GM12878 (cell line): Measurements from ENCODE around the gene ZNF281. TPM values are rescaled to one million over a fixed set of nuclear protein-coding genes. Genes with fewer than 3 reads are reported as not detected.

Experiments used
- ATAC-seq: fragments of 200-7000 bp; cut with Tn5 transposase; 3 replicates; pipeline ENCODE4 v1.9.1; 2020; ENCODE audit warnings: mild to moderate bottlenecking, moderate library complexity
- BruUV-seq: library from RNA; stranded (reverse); fragments of 400-500 nt; replicated peaks from 2 replicates; lab custom pipeline; 2021; lab: Mats Ljungman, UMichigan
- CTCF ChIA-PET: fragments of 300-600 bp; sonication (Branson Sonifier 250); formaldehyde crosslinking; extraction: SDS; loops from one replicate; lab custom pipeline; 2021; ENCODE audit warnings: inconsistent platforms; lab: Yijun Ruan, JAX
- POLR2A ChIA-PET: fragments of 350-600 bp; formaldehyde crosslinking; extraction: SDS; loops from one replicate; lab custom pipeline; 2021; ENCODE audit warnings: inconsistent platforms; lab: Charles Lee
- RAD21 ChIA-PET: fragments of 300-600 bp; sonication (Branson Sonifier 250); formaldehyde crosslinking; loops from one replicate; lab custom pipeline; 2023; ENCODE audit warnings: antibody characterized with exemption; ENCODE audit not compliant: unreplicated experiment; lab: Charles Lee
- SMC1A ChIA-PET: fragments of 300-600 bp; sonication (Branson Sonifier 250); formaldehyde crosslinking; loops from one replicate; lab custom pipeline; 2023; ENCODE audit not compliant: unreplicated experiment, uncharacterized antibody; lab: Charles Lee
- DNase-seq: peaks from one replicate; pipeline ENCODE4 v3.0.0-alpha.2; 2011; ENCODE audit warnings: low read depth, low spot score
- FAIRE-seq: peaks from 3 replicates; lab custom pipeline; 2011; peaks lifted over from hg19 to GRCh38; lab: Jason Lieb, UNC
- H2AFZ ChIP-seq: 2 replicates; pipeline ENCODE4 v1.6.0; 2011; ENCODE audit warnings: low read depth, low read length, control low read depth; ENCODE audit not compliant: control insufficient read depth
- H3K27ac ChIP-seq: 2 replicates; pipeline ENCODE4 v1.5.1; 2011; ENCODE audit warnings: control low read depth; ENCODE audit not compliant: control insufficient read depth, insufficient read depth
- H3K27me3 ChIP-seq, 2 experiments: replicated peaks in 1 of 2; 2 replicates each; pipeline versions ENCODE4 v1.6.0 to v1.6.1; 2011; ENCODE audit warnings: low read length in 1 of 2; ENCODE audit not compliant: control insufficient read depth in 2 of 2, insufficient read depth in 2 of 2
- H3K36me3 ChIP-seq, 2 experiments: 2 replicates each; pipeline ENCODE4 v1.5.1; 2011; ENCODE audit warnings: low read length in 1 of 2; ENCODE audit not compliant: control insufficient read depth in 2 of 2, insufficient read depth in 2 of 2
- H3K4me1 ChIP-seq: 2 replicates; pipeline ENCODE4 v1.6.1; 2011; ENCODE audit warnings: mild to moderate bottlenecking, low read length, moderate library complexity, mixed read lengths; ENCODE audit not compliant: control insufficient read depth, insufficient read depth
- H3K4me2 ChIP-seq: 2 replicates; pipeline ENCODE4 v1.6.0; 2011; ENCODE audit warnings: control low read depth; ENCODE audit not compliant: control insufficient read depth, insufficient read depth
- H3K4me3 ChIP-seq: fragments of 200-600 bp; sonication (generic); 2 replicates; pipeline ENCODE4 v1.5.1; 2016
- H3K79me2 ChIP-seq: 2 replicates; pipeline ENCODE4 v1.6.0; 2011; ENCODE audit warnings: low read length; ENCODE audit not compliant: control insufficient read depth, insufficient read depth
- H3K9ac ChIP-seq: 2 replicates; pipeline ENCODE4 v1.8.0; 2011; ENCODE audit warnings: low read length, control low read depth, mixed read lengths; ENCODE audit not compliant: control insufficient read depth, insufficient read depth
- H3K9me3 ChIP-seq: replicated peaks from 3 replicates; pipeline ENCODE4 v1.5.1; 2011; ENCODE audit warnings: mild to moderate bottlenecking, low read length; ENCODE audit not compliant: control insufficient read depth, insufficient read depth
- H4K20me1 ChIP-seq: 2 replicates; pipeline ENCODE4 v1.6.0; 2011; ENCODE audit not compliant: control insufficient read depth, insufficient read depth
- DPF2 ChIP-seq: fragments of 450-650 bp; IDR thresholded peaks from 2 replicates; pipeline ENCODE4 v1.6.1; 2017; ENCODE audit warnings: mild to moderate bottlenecking
- SMC3 ChIP-seq: IDR thresholded peaks from 2 replicates; pipeline ENCODE4 v1.6.1; 2011; ENCODE audit warnings: low read length, improper control_type of control experiment, borderline replicate concordance
- TAF1 ChIP-seq: IDR thresholded peaks from 2 replicates; pipeline ENCODE4 v1.6.1; 2011; ENCODE audit warnings: mild to moderate bottlenecking, low read depth, low read length, borderline replicate concordance
- YY1 ChIP-seq: IDR thresholded peaks from 2 replicates; pipeline ENCODE4 v1.6.1; 2011; ENCODE audit warnings: low read depth, mild to moderate bottlenecking, low read length
- WGBS: methylation state at CpG from one replicate; pipeline ENCODE4 v1.1.6; 2016; ENCODE audit warnings: low lambda C conversion rate; ENCODE audit not compliant: insufficient replicate concordance, insufficient coverage; ENCODE audit errors: missing lambda C conversion rate; 5-methylcytosine and 5-hydroxymethylcytosine counted together
- in situ Hi-C: fragments of 300-500 bp; cut with MboI; formaldehyde crosslinking; loops from 9 replicates; pipeline ENCODE4 v1.14.3; 2018; ENCODE audit warnings: mixed read lengths
- intact Hi-C: fragments of 100-400 bp; cut with micrococcal nuclease; formaldehyde crosslinking; loops from one replicate; pipeline ENCODE4 v1.14.2; 2022; ENCODE audit not compliant: unreplicated experiment
- polyA plus RNA-seq, 11 experiments: library from polyadenylated mRNA; depleted of rRNA in 4 of 11; unstranded in 6 of 11; stranded (reverse) in 5 of 11; fragments of >200 nt; fragmentation: Nextera tagmentation in 4 of 11; fragmentation: Illumina TruSeq in 1 of 11; extraction: Ambion mirVana in 4 of 11; extraction: Trizol in 1 of 11; gene quantifications; 1 replicate in 1 of 11; 2 replicates in 10 of 11; pipeline versions ENCODE4 v1.2.1 to v1.2.3, GENCODE V29; 2011 to 2016; ENCODE audit warnings: inconsistent platforms in 2 of 11, missing spikeins in 2 of 11, low read depth in 1 of 11
- total RNA-seq, 4 experiments: library from RNA; depleted of rRNA in 3 of 4; stranded (reverse); fragments of >200 nt in 3 of 4; fragmentation: Illumina TruSeq in 1 of 4; extraction: Trizol in 1 of 4; gene quantifications; 2 replicates each; pipeline versions ENCODE4 v1.2.1 to v1.2.3, GENCODE V29; 2013 to 2021

The ZNF281 gene
- total and polyA plus RNA-seq, 10 of the 15 experiments (the other 5 are each of a cell fraction or from before 2014, with no cell fraction given) = 8.3 to 21.8 (median 15.4) TPM

DNA sequence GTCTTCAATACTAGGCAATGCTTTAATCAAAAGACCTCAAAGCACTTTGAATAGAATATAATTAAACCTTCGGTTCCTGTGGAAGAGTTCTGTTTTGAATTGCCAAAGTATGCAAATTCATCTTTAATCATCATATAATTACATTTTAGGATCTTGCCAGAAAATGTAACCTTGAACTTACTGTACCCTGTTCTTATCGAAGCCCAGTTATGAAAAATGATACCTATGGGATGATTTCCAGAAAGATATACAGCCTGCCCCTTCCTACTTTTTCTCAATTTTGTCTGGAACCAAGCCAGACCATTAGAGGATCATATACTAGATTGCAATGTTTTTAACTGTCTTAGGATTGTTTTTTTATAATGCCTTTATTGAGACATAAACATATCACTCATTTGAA is 34.0 kb upstream of the ZNF281 start:
- SMC1A ChIA-PET = no interaction called here
- CTCF ChIA-PET = no interaction called here
- H3K36me3 ChIP-seq = no peaks in the 10 kb centered on the region
- peaks cover 4% of the 10 kb centered on the region; the same call in 2 of the 3 replicates for H3K9me3 ChIP-seq
- 65% methylated on average over 2 of the region's 2 CpGs for WGBS
- no peak overlapping the region for H3K9ac ChIP-seq
- POLR2A ChIA-PET = no interaction called here
- H4K20me1 ChIP-seq = no peaks in the 10 kb centered on the region
- no TSS peak for BruUV-seq
- TF ChIP-seq YY1 (no peak), SMC3 (no peak), DPF2 (no peak)
- no peaks in the 10 kb centered on the region for H3K79me2 ChIP-seq
- H3K4me3 ChIP-seq = no peak overlapping the region
- RAD21 ChIA-PET = no interaction called here
- intact Hi-C loops (no loop called here), in situ Hi-C loops (no loop called here)
- H3K4me1 ChIP-seq = peaks cover 9% of the 10 kb centered on the region; the same call in 1 of the 2 replicates
- no peak overlapping the region for H3K27ac ChIP-seq
- H2AFZ ChIP-seq = no peak overlapping the region
- no peak for ATAC-seq
- no peak overlapping the region for H3K4me2 ChIP-seq
- FAIRE-seq = no peak
- no peak for DNase-seq
- H3K27me3 ChIP-seq = no peaks in the 10 kb centered on the region

DNA sequence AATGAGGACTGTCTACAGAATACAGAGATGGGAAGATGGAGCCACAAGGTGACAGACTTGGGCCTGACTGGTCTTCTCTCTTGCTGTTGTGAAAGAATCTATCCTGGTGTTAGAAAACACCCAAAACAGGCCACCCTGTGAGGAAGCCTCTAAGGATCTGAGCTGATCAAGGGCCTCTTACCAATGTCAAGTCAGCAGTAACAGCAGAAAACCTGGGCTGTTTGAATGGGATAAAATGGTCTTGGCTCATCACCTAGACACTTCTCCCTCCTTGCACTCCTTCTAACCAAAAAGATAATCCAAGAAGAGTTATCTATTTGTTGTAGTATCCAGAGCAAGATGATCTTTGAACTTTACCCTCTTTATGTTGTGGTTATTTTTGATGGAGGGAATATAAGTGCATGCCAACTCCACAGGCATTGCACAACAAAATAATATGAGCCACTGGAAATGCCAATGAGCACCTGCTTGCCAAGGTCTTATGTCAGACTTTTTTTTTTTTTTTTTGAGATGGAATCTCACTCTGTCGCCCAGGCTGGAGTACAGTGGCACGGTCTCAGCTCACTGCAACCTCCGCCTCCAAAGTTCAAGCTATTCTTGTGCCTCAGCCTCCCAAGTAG is 32.8 kb upstream of the ZNF281 start:
- ChIA-PET SMC1A (interaction anchor here (0.7 to 1.8 kb wide), 4 partner anchors 11 to 41 kb away, joined by 3 to 4 read pairs (median 4); no protein-coding TSS in a partner anchor), CTCF (interaction anchor here (1.3 to 1.7 kb wide), 2 partner anchors 12 to 41 kb away, joined by 3 to 5 read pairs; no protein-coding TSS in a partner anchor), POLR2A (interaction anchor here (1.5 kb wide), 1 partner anchor 27 kb away, joined by 4 read pairs; no protein-coding TSS in a partner anchor), RAD21 (no interaction called here)
- no peak overlapping the region for H2AFZ ChIP-seq
- no peak overlapping the region for H3K4me3 ChIP-seq
- H3K79me2 ChIP-seq = no peaks in the 10 kb centered on the region
- no peaks in the 10 kb centered on the region for H3K36me3 ChIP-seq
- no TSS peak for BruUV-seq
- intact Hi-C loops (no loop called here), in situ Hi-C loops (no loop called here)
- H3K9ac ChIP-seq = no peak overlapping the region
- no peak overlapping the region for H3K4me2 ChIP-seq
- peaks cover 6% of the 10 kb centered on the region; the same call in 1 of the 2 replicates for H3K4me1 ChIP-seq
- H4K20me1 ChIP-seq = no peaks in the 10 kb centered on the region
- peaks cover 4% of the 10 kb centered on the region; the same call in 2 of the 3 replicates for H3K9me3 ChIP-seq
- DNase-seq = no peak
- 92% methylated on average over 3 of the region's 3 CpGs for WGBS
- peak; percentile 35; the same call in 1 of the 3 replicates for ATAC-seq
- no peak overlapping the region for H3K27ac ChIP-seq
- FAIRE-seq = no peak
- no peak for TF ChIP-seq TAF1
- no peak for TF ChIP-seq DPF2
- H3K27me3 ChIP-seq = no peaks in the 10 kb centered on the region
